Thyroid gland (tissue), 4 donors: ENCODE data around the gene LAMC2. TPM values are rescaled to one million over a fixed set of nuclear protein-coding genes. Genes with fewer than 3 reads are reported as not detected.
A peak's percentile ranks its signal among the peaks of the same experiment; 100 is the strongest.

ENCODE experiments used
- DNase-seq, 2 donors: peaks; one replicate each; pipeline ENCODE4 v3.0.0-alpha.2; 2019
- H3K27ac ChIP-seq, 3 donors: fragments of 200-600 bp; sonication (generic); 1 replicate in 2 of 3; 2 replicates in 1 of 3; pipeline ENCODE4 v1.5.1; 2016 to 2019; ENCODE audit warnings: mild to moderate bottlenecking in 1 of 3, moderate library complexity in 1 of 3
- H3K27me3 ChIP-seq: fragments of 200-600 bp; sonication (generic); one replicate; pipeline ENCODE4 v1.5.1; 2019
- H3K36me3 ChIP-seq, 2 donors: fragments of 200-600 bp; sonication (generic); one replicate each; pipeline ENCODE4 v1.5.1; 2016 to 2019
- H3K4me1 ChIP-seq, 2 donors: fragments of 200-600 bp; sonication (generic); one replicate each; pipeline ENCODE4 v1.5.1; 2017 to 2019
- H3K4me3 ChIP-seq, 3 donors: fragments of 200-600 bp; sonication (generic); replicated peaks in 1 of 3; 1 replicate in 2 of 3; 2 replicates in 1 of 3; pipeline ENCODE4 v1.5.1; 2016; ENCODE audit warnings: mild to moderate bottlenecking in 1 of 3
- H3K9me3 ChIP-seq: fragments of 200-600 bp; sonication (generic); one replicate; pipeline ENCODE4 v1.5.1; 2017
- CTCF ChIP-seq, 6 experiments: fragments of 200-600 bp in 3 of 6; fragments of 450-650 bp in 3 of 6; sonication (generic) in 3 of 6; IDR thresholded peaks; one replicate each; pipeline ENCODE4 v1.5.1; 2016 to 2019; ENCODE audit warnings: antibody characterized with exemption in 6 of 6, mild to moderate bottlenecking in 2 of 6, inconsistent platforms in 1 of 6, moderate library complexity in 1 of 6
- POLR2A ChIP-seq, 2 donors: fragments of 450-650 bp; IDR thresholded peaks; one replicate each; pipeline ENCODE4 v1.6.1; 2017; ENCODE audit warnings: antibody characterized with exemption in 2 of 2, mild to moderate bottlenecking in 2 of 2, moderate library complexity in 1 of 2
- WGBS, 2 donors: methylation state at CpG; one replicate each; pipeline ENCODE4 v1.1.5; 2017; 5-methylcytosine and 5-hydroxymethylcytosine counted together
- intact Hi-C: fragments of 100-400 bp; cut with DNase I; formaldehyde crosslinking; loops from one replicate; pipeline ENCODE4 v1.15.1; 2023
- total RNA-seq, 4 donors: library from RNA; depleted of rRNA; stranded (reverse); fragments of >200 nt; gene quantifications; one replicate each; pipeline ENCODE4 v1.2.3, GENCODE V29; 2016

The LAMC2 gene
- total RNA-seq, 4 donors from 2014 or later: 24.3 to 53.4 (median 27.9) TPM

GRCh38 chr1:183251959-183252450, 65.9 kb downstream of the LAMC2 start:
- Histone ChIP-seq H3K4me1 (no peaks in the 10 kb centered on the region), H3K27me3 (no peaks in the 10 kb centered on the region), H3K36me3 (no peaks in the 10 kb centered on the region), H3K9me3 (no peaks in the 10 kb centered on the region), H3K27ac (no peak overlapping the region), H3K4me3 (no peak overlapping the region)
- WGBS, 2 donors: 94 to 97% methylated on average over 8 of the region's 8 CpGs
- intact Hi-C loops: no loop called here
- TF ChIP-seq CTCF (IDR thresholded peaks at IDR 0.05) (no peak), POLR2A (IDR thresholded peaks at IDR 0.05) (no peak)
- DNase-seq: no peak

GRCh38 chr1:183255073-183255472, 69.0 kb downstream of the LAMC2 start:
- Histone ChIP-seq H3K27ac (no peak overlapping the region), H3K4me1 (no peaks in the 10 kb centered on the region), H3K36me3 (no peaks in the 10 kb centered on the region), H3K4me3 (no peak overlapping the region), H3K9me3 (no peaks in the 10 kb centered on the region), H3K27me3 (no peaks in the 10 kb centered on the region)
- intact Hi-C loops: no loop called here
- no peak for DNase-seq
- no peak for TF ChIP-seq POLR2A (IDR thresholded peaks at IDR 0.05)
- no peak for TF ChIP-seq CTCF (IDR thresholded peaks at IDR 0.05)
- WGBS, 2 donors: 98 to 100% methylated on average over 1 of the region's 1 CpG

GRCh38 chr1:183259924-183260323, 73.9 kb downstream of the LAMC2 start:
- WGBS, 2 donors: 91 to 96% methylated on average over 5 of the region's 5 CpGs
- Histone ChIP-seq H3K4me1 (peaks cover 13 to 22% of the 10 kb centered on the region in 2 donors), H3K27ac (no peak overlapping the region), H3K9me3 (no peaks in the 10 kb centered on the region), H3K27me3 (no peaks in the 10 kb centered on the region), H3K36me3 (no peaks in the 10 kb centered on the region), H3K4me3 (no peak overlapping the region)
- intact Hi-C loops: no loop called here
- TF ChIP-seq CTCF (IDR thresholded peaks at IDR 0.05) (no peak), POLR2A (IDR thresholded peaks at IDR 0.05) (no peak)
- DNase-seq: no peak

- 32 to 36% methylated on average over 5 of the region's 5 CpGs for WGBS, 2 donors
- no peak for TF ChIP-seq CTCF (IDR thresholded peaks at IDR 0.05)
- TF ChIP-seq POLR2A (IDR thresholded peaks at IDR 0.05): no peak
Measured at GRCh38 chr1:183262628-183263200, 76.7 kb downstream of the LAMC2 start.

GRCh38 chr1:183263886-183264602, 78.0 kb downstream of the LAMC2 start:
- Histone ChIP-seq H3K27me3 (no peaks in the 10 kb centered on the region), H3K9me3 (no peaks in the 10 kb centered on the region), H3K4me3 (no peak overlapping the region), H3K36me3 (no peaks in the 10 kb centered on the region), H3K4me1 (peaks cover 13 to 22% of the 10 kb centered on the region in 2 donors), H3K27ac (no peak overlapping the region)
- no peak for DNase-seq
- WGBS, 2 donors: 72 to 74% methylated on average over 6 of the region's 6 CpGs
- intact Hi-C loops: no loop called here
- no peak for TF ChIP-seq CTCF (IDR thresholded peaks at IDR 0.05)
- TF ChIP-seq POLR2A (IDR thresholded peaks at IDR 0.05): no peak

More at GRCh38 chr1:183262628-183263200, 76.7 kb downstream of the LAMC2 start:
- intact Hi-C loops: no loop called here
- Histone ChIP-seq H3K4me1 (peaks cover 13 to 22% of the 10 kb centered on the region in 2 donors), H3K9me3 (no peaks in the 10 kb centered on the region), H3K4me3 (no peak overlapping the region), H3K27ac (peak overlapping the region; percentile 32 to 69 (median 40)), H3K27me3 (no peaks in the 10 kb centered on the region), H3K36me3 (no peaks in the 10 kb centered on the region)
- peak; percentile 37 to 46 for DNase-seq
